Lower leg skin (tissue), 4 donors: Measurements from ENCODE around the gene MBD5. TPM values are rescaled to one million over a fixed set of nuclear protein-coding genes. Genes with fewer than 3 reads are reported as not detected.

Source experiments
- DNase-seq, 2 donors: peaks; one replicate each; pipeline ENCODE4 v3.0.0-alpha.2; 2019; ENCODE audit warnings: low spot score in 2 of 2
- H3K4me3 ChIP-seq: fragments of 200-600 bp; sonication (generic); 2 replicates; pipeline ENCODE4 v1.5.1; 2017; ENCODE audit warnings: mild to moderate bottlenecking, low read depth; ENCODE audit not compliant: poor library complexity, severe bottlenecking
- CTCF ChIP-seq, 3 donors: fragments of 450-650 bp; IDR thresholded peaks; one replicate each; pipeline ENCODE4 v1.5.1; 2016; ENCODE audit warnings: antibody characterized with exemption in 3 of 3, mild to moderate bottlenecking in 3 of 3, moderate library complexity in 2 of 3
- POLR2A ChIP-seq, 2 donors: fragments of 450-650 bp; IDR thresholded peaks; one replicate each; pipeline ENCODE4 v1.6.1; 2016 to 2017; ENCODE audit warnings: antibody characterized with exemption in 2 of 2, mild to moderate bottlenecking in 1 of 2, moderate library complexity in 1 of 2
- WGBS, 2 donors: methylation state at CpG; one replicate each; pipeline ENCODE4 v1.1.5; 2018; 5-methylcytosine and 5-hydroxymethylcytosine counted together
- intact Hi-C: fragments of 100-400 bp; cut with DNase I; formaldehyde crosslinking; loops from one replicate; pipeline ENCODE4 v1.15.0; 2023; ENCODE audit warnings: low total_unique reads
- total RNA-seq, 4 donors: library from RNA; depleted of rRNA; stranded (reverse); fragments of >200 nt; gene quantifications; one replicate each; pipeline ENCODE4 v1.1.0, GENCODE V29; 2016

MBD5 gene
- total RNA-seq, 4 donors from 2014 or later = 13.5 to 22.3 (median 17.4) TPM

GRCh38 chr2:148020111-148021058 lies 506 bp upstream of the MBD5 start, which contains the start of gene ORC4:
ORC4 (minus strand) TSS chr2:148020737; CDS start chr2:147975958, 44,779 bp downstream.
- intact Hi-C loops = no loop called here
- DNase-seq = peak; percentile 99
- 0 to 1% methylated on average over 51 to 52 of the region's 52 CpGs for WGBS, 2 donors
- H3K4me3 ChIP-seq = peak within 1 kb of the TSS; percentile 71
- TF ChIP-seq POLR2A (IDR thresholded peaks at IDR 0.05) (no peak), CTCF (IDR thresholded peaks at IDR 0.05) (peak in 1 of 3 donors; percentile 40)

DNA sequence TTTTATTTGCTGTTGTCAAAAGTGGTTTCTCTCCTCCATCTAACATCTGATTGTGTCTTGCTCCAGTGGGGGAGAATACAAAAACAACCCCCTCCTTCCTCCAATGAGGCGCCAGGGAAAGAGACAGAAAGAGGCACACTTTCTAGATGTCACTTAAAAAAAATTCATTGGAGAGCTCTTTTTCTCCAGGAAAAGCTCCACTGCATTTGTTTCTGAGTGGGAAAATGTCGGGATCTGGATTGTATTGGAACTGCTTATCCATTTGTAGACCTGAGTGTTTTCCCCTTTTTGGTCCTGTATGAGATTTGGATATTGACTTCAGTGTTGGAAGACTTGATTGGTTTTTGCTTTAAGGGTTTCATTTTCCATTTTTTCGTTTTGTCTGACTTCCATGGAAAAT lies 995 bp downstream of the MBD5 start:
- intact Hi-C loops = no loop called here
- DNase-seq = no peak
- H3K4me3 ChIP-seq = peak overlapping the region; percentile 71
- 5 to 8% methylated on average over 3 of the region's 3 CpGs for WGBS, 2 donors
- no peak for TF ChIP-seq POLR2A (IDR thresholded peaks at IDR 0.05)
- TF ChIP-seq CTCF (IDR thresholded peaks at IDR 0.05) = no peak

GRCh38 chr2:148022351-148022750 lies 1.5 kb downstream of the MBD5 start:
- 17 to 29% methylated on average over 1 of the region's 1 CpG for WGBS, 2 donors
- no peak overlapping the region for H3K4me3 ChIP-seq
- intact Hi-C loops = no loop called here
- TF ChIP-seq POLR2A (IDR thresholded peaks at IDR 0.05) = no peak
- no peak for TF ChIP-seq CTCF (IDR thresholded peaks at IDR 0.05)
- no peak for DNase-seq

DNA sequence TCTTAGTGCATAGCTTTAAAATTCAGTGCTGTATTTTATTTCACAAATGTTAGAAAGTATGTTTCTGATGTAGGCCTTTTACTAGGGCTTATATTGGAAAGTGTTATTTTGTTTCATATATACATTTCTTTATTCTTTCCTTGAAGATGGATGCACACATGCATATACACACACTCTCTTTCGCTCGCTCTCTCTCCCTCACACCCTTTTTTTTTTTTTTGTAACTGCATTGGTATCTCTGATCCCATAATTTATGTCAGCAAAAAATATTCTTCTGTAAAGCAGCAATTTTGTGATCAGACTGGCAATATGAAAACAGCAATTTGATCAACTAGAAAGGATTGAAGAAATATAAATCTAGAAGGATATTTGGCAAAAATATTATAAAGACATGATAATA lies 2.0 kb downstream of the MBD5 start:
- WGBS, 2 donors = 77 to 89% methylated on average over 2 of the region's 2 CpGs

DNA sequence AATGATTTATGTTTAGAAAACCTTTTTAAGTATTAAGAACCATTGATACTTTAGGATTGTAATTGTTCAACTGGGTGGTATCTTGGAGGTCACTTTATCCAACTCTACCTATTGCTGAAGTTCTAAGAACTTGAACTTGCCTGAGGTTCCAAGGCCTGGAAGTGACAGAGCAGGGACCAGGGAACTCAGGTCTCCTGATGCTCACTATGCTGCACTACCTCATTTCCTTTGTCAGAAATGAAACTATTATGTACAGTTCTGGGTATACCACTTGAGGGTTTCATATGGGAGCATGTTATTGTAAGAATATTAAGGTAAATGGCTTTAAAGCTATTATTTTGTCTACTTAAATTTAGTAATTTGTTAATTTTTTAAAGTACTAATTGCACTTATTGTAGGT lies 3.0 kb downstream of the MBD5 start:
- TF ChIP-seq POLR2A (IDR thresholded peaks at IDR 0.05) (no peak), CTCF (IDR thresholded peaks at IDR 0.05) (no peak)
- no peak for DNase-seq
- no peak overlapping the region for H3K4me3 ChIP-seq
- intact Hi-C loops = no loop called here

More for the DNA sequence above, 2.0 kb downstream of the MBD5 start:
- DNase-seq = no peak
- intact Hi-C loops = no loop called here
- H3K4me3 ChIP-seq = no peak overlapping the region
- TF ChIP-seq POLR2A (IDR thresholded peaks at IDR 0.05) (no peak), CTCF (IDR thresholded peaks at IDR 0.05) (no peak)
